ENCODE results near the gene FGFR2. TPM values are rescaled to one million over a fixed set of nuclear protein-coding genes. Genes with fewer than 3 reads are reported as not detected.

Gene FGFR2
- total RNA-seq, 2 experiments from 2014 or later = not detected

DNA sequence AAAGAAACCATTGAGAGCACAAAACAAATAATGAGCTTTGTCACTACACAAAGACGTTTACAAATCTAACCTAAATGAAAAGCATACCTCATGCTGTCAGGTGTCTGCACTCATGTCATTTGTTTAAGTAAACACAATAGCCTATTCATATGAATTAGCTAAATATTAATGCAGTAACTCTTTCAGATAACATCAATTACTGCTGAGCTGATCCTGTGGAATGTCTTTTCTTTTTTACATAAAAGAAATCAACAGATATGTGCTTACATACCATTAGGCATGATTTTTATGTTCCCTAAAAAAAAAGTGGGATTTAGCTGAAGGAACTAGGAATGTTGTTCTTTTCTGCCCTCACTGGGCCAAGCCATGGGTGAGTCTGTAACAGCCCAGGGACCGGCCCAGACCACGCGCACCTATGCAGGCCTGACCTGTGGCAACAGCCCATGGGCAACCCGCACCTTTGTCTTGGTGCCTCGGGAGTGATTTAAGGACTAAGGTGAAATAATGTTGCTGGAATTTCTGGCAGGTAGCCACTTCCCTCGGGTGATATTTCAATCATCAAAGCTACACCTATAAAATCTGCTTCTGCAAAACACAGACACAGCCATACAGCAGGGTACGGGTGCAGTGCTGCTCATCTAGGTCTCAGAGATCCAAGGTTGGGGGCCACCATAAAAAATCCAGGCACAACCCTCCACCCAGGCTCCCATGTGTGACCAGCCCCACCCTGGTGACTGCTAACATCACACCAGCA lies 44.6 kb downstream of the FGFR2 start:
- no peak for TF ChIP-seq CTCF (IDR thresholded peaks at IDR 0.05)
- Mint-ChIP-seq H3K36me3 (ENCODE audit: low read depth) (no peaks in the 10 kb centered on the region), H3K27me3 (no peaks in the 10 kb centered on the region), H3K4me3 (no peak overlapping the region), H3K27ac (no peak overlapping the region), H3K9me3 (no peaks in the 10 kb centered on the region), H3K4me1 (ENCODE audit: low read depth) (no peaks in the 10 kb centered on the region)
- ChIA-PET POLR2A (interaction anchor here (0.6 kb wide), 1 partner anchor 54 kb away, joined by 3 read pairs; no protein-coding TSS in a partner anchor), CTCF (no interaction called here)
- ATAC-seq (no peak), DNase-seq (no peak)
- intact Hi-C loops (cut with micrococcal nuclease) = no loop called here

DNA sequence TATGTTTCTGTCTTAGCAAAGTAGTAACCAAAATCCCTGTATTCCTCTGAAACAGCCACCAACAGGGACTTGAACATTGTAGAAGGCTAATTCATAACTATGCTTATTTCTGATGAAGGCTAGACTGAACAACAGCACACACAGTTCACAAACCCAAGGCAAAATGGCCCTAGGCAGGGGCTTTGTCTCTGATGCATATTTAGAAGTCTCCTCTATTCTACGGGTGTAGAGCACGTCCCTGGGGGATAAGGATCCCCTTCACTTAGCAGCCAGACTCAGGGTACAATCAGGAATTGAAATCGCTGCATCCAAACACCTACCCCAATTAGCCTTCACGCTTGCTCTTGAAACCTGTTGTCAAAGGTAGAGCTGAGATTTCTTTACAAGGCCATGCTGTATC lies 45.5 kb downstream of the FGFR2 start:
- Mint-ChIP-seq H3K27ac (no peak overlapping the region), H3K36me3 (ENCODE audit: low read depth) (no peaks in the 10 kb centered on the region), H3K27me3 (no peaks in the 10 kb centered on the region), H3K4me1 (ENCODE audit: low read depth) (no peaks in the 10 kb centered on the region), H3K4me3 (no peak overlapping the region), H3K9me3 (no peaks in the 10 kb centered on the region)
- intact Hi-C loops (cut with micrococcal nuclease) = no loop called here
- ChIA-PET POLR2A (no interaction called here), CTCF (no interaction called here)
- TF ChIP-seq CTCF (IDR thresholded peaks at IDR 0.05) = no peak
- no peak for ATAC-seq
- no peak for DNase-seq

GRCh38 chr10:121551210-121551885 lies 46.9 kb downstream of the FGFR2 start:
- Mint-ChIP-seq H3K4me3 (no peak overlapping the region), H3K9me3 (no peaks in the 10 kb centered on the region), H3K36me3 (ENCODE audit: low read depth) (no peaks in the 10 kb centered on the region), H3K27ac (no peak overlapping the region), H3K4me1 (ENCODE audit: low read depth) (no peaks in the 10 kb centered on the region), H3K27me3 (no peaks in the 10 kb centered on the region)
- intact Hi-C loops (cut with micrococcal nuclease) = no loop called here
- DNase-seq (no peak), ATAC-seq (no peak)
- POLR2A ChIA-PET = no interaction called here
- CTCF ChIA-PET = no interaction called here
- no peak for TF ChIP-seq CTCF (IDR thresholded peaks at IDR 0.05)

- Mint-ChIP-seq H3K4me3 (no peak overlapping the region), H3K4me1 (ENCODE audit: low read depth) (no peaks in the 10 kb centered on the region), H3K27ac (no peak overlapping the region), H3K36me3 (ENCODE audit: low read depth) (no peaks in the 10 kb centered on the region), H3K27me3 (no peaks in the 10 kb centered on the region), H3K9me3 (no peaks in the 10 kb centered on the region)
- ChIA-PET CTCF (no interaction called here), POLR2A (no interaction called here)
- intact Hi-C loops (cut with micrococcal nuclease) = no loop called here
- no peak for TF ChIP-seq CTCF (IDR thresholded peaks at IDR 0.05)
- ATAC-seq (no peak), DNase-seq (no peak)
These were observed 53.9 kb downstream of the FGFR2 start for GRCh38 chr10:121544301-121544869.

GRCh38 chr10:121543545-121543944 lies 54.7 kb downstream of the FGFR2 start:
- no peaks in the 10 kb centered on the region for H3K27me3 Mint-ChIP-seq
- TF ChIP-seq CTCF (IDR thresholded peaks at IDR 0.05) = no peak
- H3K36me3 Mint-ChIP-seq (ENCODE audit: low read depth) = no peaks in the 10 kb centered on the region
- no peaks in the 10 kb centered on the region for H3K4me1 Mint-ChIP-seq (ENCODE audit: low read depth)
- no peak overlapping the region for H3K4me3 Mint-ChIP-seq
- ChIA-PET POLR2A (no interaction called here), CTCF (no interaction called here)
- no peak for DNase-seq
- intact Hi-C loops (cut with micrococcal nuclease) = no loop called here
- no peak overlapping the region for H3K27ac Mint-ChIP-seq
- no peaks in the 10 kb centered on the region for H3K9me3 Mint-ChIP-seq
- ATAC-seq = no peak

Measured in activated CD8-positive, alpha-beta T cell treated with anti-CD3 and anti-CD28 coated beads for 36 hours (primary cell).